Progenitor cell of endocrine pancreas (in vitro differentiated cells): Measurements from ENCODE around the gene MAB21L4. TPM values are rescaled to one million over a fixed set of nuclear protein-coding genes. Genes with fewer than 3 reads are reported as not detected.

ENCODE experiments used
- DNase-seq: peaks from one replicate; pipeline ENCODE4 v3.0.0; 2021; ENCODE audit warnings: low spot score; ENCODE audit not compliant: unreplicated experiment
- H3K27ac Mint-ChIP-seq: 2 replicates; pipeline ENCODE4 v1.8.0; 2021; ENCODE audit warnings: mild to moderate bottlenecking, moderate library complexity, mixed read lengths
- H3K27me3 Mint-ChIP-seq: 2 replicates; pipeline ENCODE4 v1.8.0; 2021; ENCODE audit warnings: mixed read lengths
- H3K36me3 Mint-ChIP-seq: 2 replicates; pipeline ENCODE4 v1.8.0; 2022; ENCODE audit warnings: mixed read lengths; ENCODE audit not compliant: insufficient read depth
- H3K4me1 Mint-ChIP-seq: 2 replicates; pipeline ENCODE4 v1.8.0; 2021; ENCODE audit warnings: low read depth, mixed read lengths
- H3K4me3 Mint-ChIP-seq: 2 replicates; pipeline ENCODE4 v1.8.0; 2021; ENCODE audit warnings: low read depth, mild to moderate bottlenecking, moderate library complexity, mixed read lengths
- H3K9me3 Mint-ChIP-seq: 2 replicates; pipeline ENCODE4 v1.8.0; 2021; ENCODE audit warnings: low read depth, mixed read lengths
- CTCF ChIP-seq: fragments of 200-600 bp; sonication (generic); IDR thresholded peaks from one replicate; pipeline ENCODE4 v1.5.0; 2021; ENCODE audit warnings: antibody characterized with exemption, mild to moderate bottlenecking; ENCODE audit not compliant: unreplicated experiment
- total RNA-seq: library from RNA; stranded (reverse); gene quantifications from 2 replicates; pipeline ENCODE4 v1.2.1, GENCODE V29; 2021

The MAB21L4 gene
- total RNA-seq, 1 donor from 2014 or later: 9.7 TPM

- no peak overlapping the region for H3K4me3 Mint-ChIP-seq
- peak overlapping the region; percentile 41 for H3K27ac Mint-ChIP-seq
- H3K36me3 Mint-ChIP-seq: no peaks in the 10 kb centered on the region
- no peak for TF ChIP-seq CTCF
- peaks cover 11% of the 10 kb centered on the region for H3K4me1 Mint-ChIP-seq
- H3K27me3 Mint-ChIP-seq: peaks cover 5% of the 10 kb centered on the region
- no peak for DNase-seq
- H3K9me3 Mint-ChIP-seq: peaks cover 6% of the 10 kb centered on the region
Measured at GRCh38 chr2:240901986-240902614, 6.1 kb upstream of the MAB21L4 start.

- peaks cover 6% of the 10 kb centered on the region for H3K4me1 Mint-ChIP-seq
- DNase-seq: no peak
- H3K27me3 Mint-ChIP-seq: peaks cover 5% of the 10 kb centered on the region
- H3K4me3 Mint-ChIP-seq: no peak overlapping the region
- no peak for TF ChIP-seq CTCF
- no peaks in the 10 kb centered on the region for H3K36me3 Mint-ChIP-seq
- no peak overlapping the region for H3K27ac Mint-ChIP-seq
- peaks cover 6% of the 10 kb centered on the region for H3K9me3 Mint-ChIP-seq
Measured at GRCh38 chr2:240900141-240900860, 4.3 kb upstream of the MAB21L4 start.

GRCh38 chr2:240899468-240899865, 3.5 kb upstream of the MAB21L4 start:
- no peak for DNase-seq
- no peak for TF ChIP-seq CTCF
- H3K9me3 Mint-ChIP-seq: peaks cover 6% of the 10 kb centered on the region

GRCh38 chr2:240898731-240899467, 2.9 kb upstream of the MAB21L4 start:
- TF ChIP-seq CTCF: no peak
- Mint-ChIP-seq H3K9me3 (peaks cover 6% of the 10 kb centered on the region), H3K4me3 (no peak overlapping the region), H3K36me3 (no peaks in the 10 kb centered on the region), H3K4me1 (peaks cover 9% of the 10 kb centered on the region), H3K27me3 (peaks cover 5% of the 10 kb centered on the region), H3K27ac (peak overlapping the region; percentile 39)
- DNase-seq: no peak

More at GRCh38 chr2:240899468-240899865, 3.5 kb upstream of the MAB21L4 start:
- Mint-ChIP-seq H3K27me3 (peaks cover 5% of the 10 kb centered on the region), H3K36me3 (no peaks in the 10 kb centered on the region), H3K4me1 (peaks cover 10% of the 10 kb centered on the region), H3K4me3 (no peak overlapping the region), H3K27ac (no peak overlapping the region)

- Mint-ChIP-seq H3K27ac (peak overlapping the region; percentile 39), H3K27me3 (peaks cover 5% of the 10 kb centered on the region), H3K4me3 (no peak overlapping the region), H3K9me3 (peaks cover 6% of the 10 kb centered on the region), H3K36me3 (no peaks in the 10 kb centered on the region), H3K4me1 (peaks cover 12% of the 10 kb centered on the region)
- DNase-seq: no peak
- no peak for TF ChIP-seq CTCF
Measured at GRCh38 chr2:240898108-240898730, 2.3 kb upstream of the MAB21L4 start.
